A549 (cell line): ENCODE data around the gene MAPRE3. TPM values are rescaled to one million over a fixed set of nuclear protein-coding genes. Genes with fewer than 3 reads are reported as not detected.

Experiments used
- ATAC-seq, 2 experiments: fragments of 200-7000 bp in 1 of 2; fragments of >200 bp in 1 of 2; cut with Nextera tagmentation in 1 of 2; cut with Tn5 transposase in 1 of 2; 3 replicates each; pipeline versions ENCODE4 v1.8.0 to v1.9.1; 2018 to 2020; ENCODE audit warnings: mild to moderate bottlenecking in 1 of 2, moderate library complexity in 1 of 2
- CTCF ChIA-PET: fragments of 300-600 bp; sonication (Branson Sonifier 250); formaldehyde crosslinking; extraction: SDS; loops from one replicate; lab custom pipeline; 2021; ENCODE audit warnings: antibody characterized with exemption, inconsistent platforms; lab: Yijun Ruan, JAX
- POLR2A ChIA-PET: fragments of 350-600 bp; formaldehyde crosslinking; extraction: SDS; loops from one replicate; lab custom pipeline; 2021; ENCODE audit warnings: antibody characterized with exemption, inconsistent platforms; lab: Yijun Ruan, JAX
- DNase-seq, 2 experiments: peaks; one replicate each; pipeline versions ENCODE4 v3.0.0 to v3.0.0-alpha.2; 2011 to 2016; ENCODE audit warnings: low read depth in 1 of 2, low spot score in 1 of 2
- FAIRE-seq: peaks from 2 replicates; lab custom pipeline; 2011; peaks lifted over from hg19 to GRCh38; lab: Jason Lieb, UNC
- H3K27ac ChIP-seq, 2 experiments: fragments of >200 bp; sonication (Bioruptor Twin); formaldehyde crosslinking; 3 replicates each; pipeline ENCODE4 v1.5.1; 2016 to 2017
- H3K4me1 ChIP-seq: fragments of >200 bp; sonication (Bioruptor Twin); formaldehyde crosslinking; 3 replicates; pipeline ENCODE4 v1.6.1; 2016
- H3K4me2 ChIP-seq: fragments of >200 bp; sonication (Bioruptor Twin); formaldehyde crosslinking; 3 replicates; pipeline ENCODE4 v1.6.1; 2016
- H3K4me3 ChIP-seq: fragments of >200 bp; sonication (Bioruptor Twin); formaldehyde crosslinking; 3 replicates; pipeline ENCODE4 v1.5.1; 2016
- H3K9me3 ChIP-seq: fragments of >200 bp; sonication (Bioruptor Twin); formaldehyde crosslinking; 3 replicates; pipeline ENCODE4 v1.6.1; 2016
- CHD4 ChIP-seq: fragments of 200-600 bp; sonication (generic); IDR thresholded peaks from 2 replicates; pipeline ENCODE4 v1.6.1; 2016; ENCODE audit warnings: antibody characterized with exemption, mild to moderate bottlenecking, borderline replicate concordance
- EHMT2 ChIP-seq: fragments of 200-600 bp; sonication (generic); IDR thresholded peaks from 2 replicates; pipeline ENCODE4 v1.6.1; 2016; ENCODE audit warnings: antibody characterized with exemption, low read depth, mild to moderate bottlenecking, moderate library complexity
- EP300 ChIP-seq, 2 experiments: fragments of >200 bp; sonication (Bioruptor Twin); formaldehyde crosslinking; IDR thresholded peaks; 2 replicates in 1 of 2; 3 replicates in 1 of 2; pipeline ENCODE4 v1.6.1; 2016 to 2017
- HOXB13 ChIP-seq: fragments of 250-450 bp; sonication (Bioruptor Pico); IDR thresholded peaks from 2 replicates; pipeline ENCODE4 v1.5.0; 2020; ENCODE audit warnings: low read depth, mild to moderate bottlenecking, moderate library complexity
- JUN ChIP-seq, 2 experiments: fragments of >200 bp; sonication (Bioruptor Twin); formaldehyde crosslinking; IDR thresholded peaks; 2 replicates in 1 of 2; 3 replicates in 1 of 2; pipeline ENCODE4 v1.6.1; 2016 to 2017
- JUNB ChIP-seq: fragments of >200 bp; sonication (Bioruptor Twin); formaldehyde crosslinking; IDR thresholded peaks from 2 replicates; pipeline ENCODE4 v1.6.1; 2016
- KDM1A ChIP-seq: fragments of 200-600 bp; sonication (generic); IDR thresholded peaks from 2 replicates; pipeline ENCODE4 v1.6.1; 2016; ENCODE audit warnings: low read depth, mild to moderate bottlenecking
- KDM5A ChIP-seq: fragments of 200-600 bp; sonication (generic); IDR thresholded peaks from 2 replicates; pipeline ENCODE4 v1.6.1; 2016; ENCODE audit warnings: antibody characterized with exemption, mild to moderate bottlenecking
- MAZ ChIP-seq: fragments of 150-350 bp; IDR thresholded peaks from 2 replicates; pipeline ENCODE4 v1.6.1; 2014; ENCODE audit warnings: antibody characterized with exemption, low read depth, low read length, borderline replicate concordance
- MYC ChIP-seq: IDR thresholded peaks from 2 replicates; pipeline ENCODE4 v1.6.1; 2012; ENCODE audit warnings: mild to moderate bottlenecking, inconsistent platforms, low read length, improper control_type of control experiment, borderline replicate concordance
- NFE2L2 ChIP-seq: fragments of 150-350 bp; conservative IDR thresholded peaks from 2 replicates; pipeline ENCODE4 v1.6.1; 2014; ENCODE audit warnings: low read length
- NPAS2 ChIP-seq: fragments of 250-450 bp; sonication (Bioruptor Pico); IDR thresholded peaks from 2 replicates; pipeline ENCODE4 v1.8.0; 2022; ENCODE audit warnings: mild to moderate bottlenecking, moderate library complexity, borderline replicate concordance
- POLR2A ChIP-seq: IDR thresholded peaks from 2 replicates; pipeline ENCODE4 v1.6.1; 2012; ENCODE audit warnings: mild to moderate bottlenecking, low read length
- RCOR1 ChIP-seq: fragments of 150-350 bp; IDR thresholded peaks from 2 replicates; pipeline ENCODE4 v1.6.1; 2014; ENCODE audit warnings: antibody characterized with exemption, low read length, low read depth
- SMC3 ChIP-seq: fragments of >200 bp; sonication (Bioruptor Twin); formaldehyde crosslinking; IDR thresholded peaks from 3 replicates; pipeline ENCODE4 v1.6.1; 2018; ENCODE audit warnings: inconsistent platforms
- ZC3H11A ChIP-seq: fragments of 450-650 bp; IDR thresholded peaks from 2 replicates; pipeline ENCODE4 v1.6.1; 2014; ENCODE audit warnings: antibody characterized with exemption, mild to moderate bottlenecking
- ZFP36 ChIP-seq: fragments of 450-650 bp; IDR thresholded peaks from 2 replicates; pipeline ENCODE4 v1.6.1; 2014; ENCODE audit warnings: borderline replicate concordance; ENCODE audit not compliant: partially characterized antibody
- ZNF302 ChIP-seq: fragments of 250-450 bp; sonication (Bioruptor Pico); IDR thresholded peaks from 2 replicates; pipeline ENCODE4 v1.9.0; 2021; ENCODE audit warnings: inconsistent platforms, mild to moderate bottlenecking, moderate library complexity
- ZSCAN20 ChIP-seq: fragments of 250-450 bp; sonication (Bioruptor Pico); IDR thresholded peaks from 2 replicates; pipeline ENCODE4 v1.8.0; 2022; ENCODE audit warnings: mild to moderate bottlenecking, moderate library complexity
- WGBS: methylation state at CpG from one replicate; pipeline ENCODE4 v1.1.6; 2017; ENCODE audit errors: missing lambda C conversion rate; 5-methylcytosine and 5-hydroxymethylcytosine counted together
- polyA plus RNA-seq, 4 experiments: library from polyadenylated mRNA; depleted of rRNA in 3 of 4; stranded (reverse); fragments of >200 nt; fragmentation: RNase III in 1 of 4; extraction: RNeasy Plus Mini Kit Qiagen cat#74134 plus additional on column Dnase treatment in 1 of 4; gene quantifications; 2 replicates in 3 of 4; 3 replicates in 1 of 4; pipeline ENCODE4 v1.2.3, GENCODE V29; 2011 to 2017
- TF ChIP-seq, protein P1 (sequence below): fragments of >200 bp; sonication (Bioruptor Twin); formaldehyde crosslinking; IDR thresholded peaks from 2 replicates; pipeline ENCODE4 v1.6.1; 2016
- TF ChIP-seq, protein P2 (sequence below): fragments of 250-450 bp; sonication (Bioruptor Pico); IDR thresholded peaks from 2 replicates; pipeline ENCODE4 v1.5.0; 2021; ENCODE audit warnings: mild to moderate bottlenecking, moderate library complexity, borderline replicate concordance

Gene MAPRE3
- polyA plus RNA-seq, 2 of the 4 experiments (the other 2 are of a cell fraction) = 12.1 to 21.5 TPM

DNA sequence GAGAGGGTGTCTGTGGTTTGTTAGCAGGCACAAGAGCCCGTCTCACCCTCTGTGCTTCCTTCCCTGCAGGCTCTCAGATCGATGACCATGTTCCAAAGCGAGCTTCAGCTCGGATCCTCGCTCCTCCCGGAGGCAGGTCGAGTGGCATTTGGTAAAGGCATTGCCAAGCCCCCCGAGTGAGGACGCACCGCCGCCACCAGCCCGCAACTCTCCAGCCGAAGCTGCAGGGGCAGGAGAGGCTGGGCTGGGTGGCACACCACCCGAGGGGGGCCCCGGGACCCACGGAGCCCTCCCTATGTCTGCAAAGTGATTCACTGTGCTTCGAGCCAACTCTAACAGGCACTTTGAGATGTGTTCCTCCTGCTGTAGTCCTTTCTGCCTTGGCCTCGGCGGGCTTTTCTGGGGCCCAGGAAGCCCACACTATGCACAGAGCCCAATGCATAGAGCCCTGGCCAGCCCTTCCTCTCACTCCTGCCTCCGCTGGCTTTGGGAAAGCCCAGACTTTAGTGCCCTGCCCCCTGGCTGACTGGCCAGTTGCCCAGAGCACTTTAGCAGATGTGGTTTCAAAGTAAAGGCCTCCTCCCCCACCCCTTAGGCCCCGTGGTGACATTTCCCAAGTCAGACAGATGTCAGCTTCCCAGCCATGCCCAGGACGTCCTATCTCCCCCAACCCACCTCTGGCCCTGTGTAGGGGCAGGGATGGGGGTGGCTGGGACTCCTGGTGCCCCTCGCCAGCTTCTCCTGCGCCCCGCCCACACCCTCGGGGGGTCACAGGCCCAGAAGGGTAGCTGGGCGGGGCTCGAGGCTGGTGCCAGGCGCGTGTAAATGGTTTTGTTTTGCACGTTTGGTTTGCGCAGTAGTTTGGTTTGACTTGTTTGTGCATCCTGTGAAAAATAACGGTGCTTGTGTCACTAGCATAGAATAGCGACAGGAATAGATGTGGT is 23.3 kb upstream of the MAPRE3 start:
- WGBS = 63% methylated on average over 28 of the region's 34 CpGs
- Histone ChIP-seq H3K4me1 (peaks cover 8% of the 10 kb centered on the region; the same call in 1 of the 3 replicates), H3K9me3 (no peaks in the 10 kb centered on the region)
- POLR2A ChIA-PET = no interaction called here
- peak in 1 of 2 experiments; percentile 39; a peak in 3 of 6 replicates for ATAC-seq
- no peak for TF ChIP-seq KDM5A
- TF ChIP-seq, all 56 proteins: peak for 0
- FAIRE-seq (no peak), DNase-seq (no peak)
- peak overlapping the region in 1 of 2 experiments; percentile 17; a peak in 1 of 6 replicates for H3K27ac ChIP-seq
- no peak overlapping the region for H3K4me3 ChIP-seq
- CTCF ChIA-PET = interaction anchor here (0.5 to 34.5 kb wide), 5 partner anchors 10 to 96 kb away, joined by 3 to 669 read pairs (median 5); partner anchors contain the start of gene DPYSL5
- 0 out of 3 replicates have a peak overlapping the region, but pooled peaks have one; percentile 18 for H3K4me2 ChIP-seq

DNA sequence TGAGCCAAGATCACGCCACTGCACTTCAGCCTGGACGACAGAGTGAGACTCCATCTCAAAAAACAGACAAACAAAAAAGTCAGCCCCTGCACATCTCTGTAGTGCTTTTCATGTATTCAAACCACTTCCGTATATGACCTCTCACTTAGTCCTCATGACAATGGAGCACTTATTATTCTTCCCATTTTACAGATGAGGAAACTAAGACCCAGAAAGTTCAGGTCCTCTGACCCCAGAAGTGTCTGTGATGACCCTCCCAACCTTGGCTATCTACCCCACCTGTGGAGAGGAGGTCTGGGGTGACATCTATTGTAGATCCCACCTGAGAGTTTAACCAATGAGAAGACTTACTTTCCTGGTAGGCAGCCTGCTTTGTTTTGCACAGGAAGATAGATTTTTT is 21.6 kb upstream of the MAPRE3 start:
- no peak for FAIRE-seq
- no peak overlapping the region for H3K4me2 ChIP-seq
- CTCF ChIA-PET = interaction anchor here (1.1 to 34.5 kb wide), 6 partner anchors 9 to 98 kb away, joined by 3 to 758 read pairs (median 5); partner anchors contain the start of gene DPYSL5
- no peaks in the 10 kb centered on the region for H3K9me3 ChIP-seq
- POLR2A ChIA-PET = no interaction called here
- WGBS = 87% methylated on average over 3 of the region's 3 CpGs
- H3K4me1 ChIP-seq = peaks cover 8% of the 10 kb centered on the region; the same call in 1 of the 3 replicates
- no peak overlapping the region for H3K27ac ChIP-seq
- no peak for ATAC-seq
- no peak for DNase-seq
- no peak overlapping the region for H3K4me3 ChIP-seq
- TF ChIP-seq ZNF302 (CRISPR knock-in tag) (no peak), ZC3H11A (no peak)

DNA sequence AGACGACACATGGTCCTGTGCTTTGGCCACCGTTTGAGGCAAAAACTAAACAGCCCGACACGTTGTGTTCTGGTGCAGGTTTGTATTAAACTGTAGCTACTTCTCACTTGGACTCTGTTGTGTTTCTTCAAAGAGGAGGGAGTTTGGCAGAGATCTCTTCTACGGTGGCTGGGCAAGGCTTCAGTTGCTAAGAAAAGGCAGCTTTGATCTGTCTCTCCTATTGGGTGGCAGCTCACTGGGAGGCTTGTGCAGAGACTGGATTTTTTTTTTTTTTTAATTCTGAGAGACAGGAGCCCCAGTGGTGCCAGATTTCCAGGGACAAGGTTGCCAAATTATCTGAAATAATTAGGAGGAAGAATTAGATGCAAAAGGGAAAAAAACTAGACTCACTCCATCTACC is 20.2 kb upstream of the MAPRE3 start:
- no peak for DNase-seq
- WGBS = 54% methylated on average over 5 of the region's 5 CpGs
- no peak overlapping the region for H3K4me2 ChIP-seq
- H3K27ac ChIP-seq = no peak overlapping the region
- FAIRE-seq = no peak
- ATAC-seq = no peak
- peaks cover 8% of the 10 kb centered on the region; the same call in 1 of the 3 replicates for H3K4me1 ChIP-seq
- TF ChIP-seq KDM1A = no peak
- TF ChIP-seq, protein P1, sequence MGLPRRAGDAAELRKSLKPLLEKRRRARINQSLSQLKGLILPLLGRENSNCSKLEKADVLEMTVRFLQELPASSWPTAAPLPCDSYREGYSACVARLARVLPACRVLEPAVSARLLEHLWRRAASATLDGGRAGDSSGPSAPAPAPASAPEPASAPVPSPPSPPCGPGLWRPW = no peak
- no peak for TF ChIP-seq MAZ
- no peak for TF ChIP-seq POLR2A
- TF ChIP-seq ZFP36 = no peak
- TF ChIP-seq EP300 (IDR thresholded peaks at IDR 0.05) = no peak
- no peak for TF ChIP-seq HOXB13 (CRISPR knock-in tag)
- TF ChIP-seq NPAS2 (CRISPR knock-in tag) = no peak
- TF ChIP-seq EHMT2 = no peak
- no peak for TF ChIP-seq SMC3
- TF ChIP-seq, protein P2, sequence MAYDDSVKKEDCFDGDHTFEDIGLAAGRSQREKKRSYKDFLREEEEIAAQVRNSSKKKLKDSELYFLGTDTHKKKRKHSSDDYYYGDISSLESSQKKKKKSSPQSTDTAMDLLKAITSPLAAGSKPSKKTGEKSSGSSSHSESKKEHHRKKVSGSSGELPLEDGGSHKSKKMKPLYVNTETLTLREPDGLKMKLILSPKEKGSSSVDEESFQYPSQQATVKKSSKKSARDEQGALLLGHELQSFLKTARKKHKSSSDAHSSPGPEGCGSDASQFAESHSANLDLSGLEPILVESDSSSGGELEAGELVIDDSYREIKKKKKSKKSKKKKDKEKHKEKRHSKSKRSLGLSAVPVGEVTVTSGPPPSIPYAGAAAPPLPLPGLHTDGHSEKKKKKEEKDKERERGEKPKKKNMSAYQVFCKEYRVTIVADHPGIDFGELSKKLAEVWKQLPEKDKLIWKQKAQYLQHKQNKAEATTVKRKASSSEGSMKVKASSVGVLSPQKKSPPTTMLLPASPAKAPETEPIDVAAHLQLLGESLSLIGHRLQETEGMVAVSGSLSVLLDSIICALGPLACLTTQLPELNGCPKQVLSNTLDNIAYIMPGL (CRISPR knock-in tag) = no peak
- TF ChIP-seq KDM5A = no peak
- TF ChIP-seq NFE2L2 = no peak
- no peaks in the 10 kb centered on the region for H3K9me3 ChIP-seq
- ChIA-PET POLR2A (no interaction called here), CTCF (interaction anchor here (1.2 to 34.5 kb wide), 6 partner anchors 11 to 99 kb away, joined by 4 to 758 read pairs (median 29); partner anchors contain the start of gene DPYSL5)
- H3K4me3 ChIP-seq = no peak overlapping the region

DNA sequence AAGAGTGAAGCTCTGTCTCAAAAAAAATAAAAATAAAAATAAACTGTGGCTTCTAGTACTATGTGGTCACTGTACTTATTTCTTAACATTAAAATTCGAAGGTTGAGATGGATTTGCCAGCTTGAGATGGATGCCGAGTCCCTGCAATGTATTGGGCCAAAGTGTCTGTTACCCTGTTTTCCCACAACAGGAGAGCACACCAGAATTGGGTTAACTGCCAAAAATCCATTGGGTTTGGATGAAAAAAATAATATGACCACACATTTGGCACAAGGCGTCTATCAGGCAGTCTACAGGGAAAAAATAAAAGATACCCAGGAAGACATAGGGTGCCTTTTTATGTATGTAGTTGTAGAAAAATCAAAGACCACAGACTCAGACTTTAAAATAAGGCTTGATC is 19.2 kb upstream of the MAPRE3 start:
- FAIRE-seq = no peak
- Histone ChIP-seq H3K4me1 (peaks cover 8% of the 10 kb centered on the region; the same call in 1 of the 3 replicates), H3K27ac (no peak overlapping the region), H3K4me3 (no peak overlapping the region), H3K9me3 (no peaks in the 10 kb centered on the region), H3K4me2 (no peak overlapping the region)
- ATAC-seq = no peak
- ChIA-PET CTCF (interaction anchor here (0.6 to 34.5 kb wide), 6 partner anchors 9 to 1172 kb away, joined by 3 to 758 read pairs (median 96); partner anchors contain the start of gene DPYSL5), POLR2A (no interaction called here)
- DNase-seq = no peak
- TF ChIP-seq ZSCAN20 (CRISPR knock-in tag) = no peak
- no peak for TF ChIP-seq CHD4
- TF ChIP-seq NPAS2 (CRISPR knock-in tag) = no peak
- no peak for TF ChIP-seq RCOR1
- TF ChIP-seq, protein P1 = no peak
- no peak for TF ChIP-seq MYC
- no peak for TF ChIP-seq JUNB
- no peak for TF ChIP-seq JUN (IDR thresholded peaks at IDR 0.05)
- 63% methylated on average over 3 of the region's 3 CpGs for WGBS
